ENCODE results near the gene TPST2. TPM values are rescaled to one million over a fixed set of nuclear protein-coding genes. Genes with fewer than 3 reads are reported as not detected.
A peak's percentile ranks its signal among the peaks of the same experiment; 100 is the strongest.

The TPST2 gene
- total and polyA plus RNA-seq, 10 of the 15 experiments (the other 5 are each of a cell fraction or from before 2014, with no cell fraction given): 6.3 to 33.7 (median 28.4) TPM

DNA sequence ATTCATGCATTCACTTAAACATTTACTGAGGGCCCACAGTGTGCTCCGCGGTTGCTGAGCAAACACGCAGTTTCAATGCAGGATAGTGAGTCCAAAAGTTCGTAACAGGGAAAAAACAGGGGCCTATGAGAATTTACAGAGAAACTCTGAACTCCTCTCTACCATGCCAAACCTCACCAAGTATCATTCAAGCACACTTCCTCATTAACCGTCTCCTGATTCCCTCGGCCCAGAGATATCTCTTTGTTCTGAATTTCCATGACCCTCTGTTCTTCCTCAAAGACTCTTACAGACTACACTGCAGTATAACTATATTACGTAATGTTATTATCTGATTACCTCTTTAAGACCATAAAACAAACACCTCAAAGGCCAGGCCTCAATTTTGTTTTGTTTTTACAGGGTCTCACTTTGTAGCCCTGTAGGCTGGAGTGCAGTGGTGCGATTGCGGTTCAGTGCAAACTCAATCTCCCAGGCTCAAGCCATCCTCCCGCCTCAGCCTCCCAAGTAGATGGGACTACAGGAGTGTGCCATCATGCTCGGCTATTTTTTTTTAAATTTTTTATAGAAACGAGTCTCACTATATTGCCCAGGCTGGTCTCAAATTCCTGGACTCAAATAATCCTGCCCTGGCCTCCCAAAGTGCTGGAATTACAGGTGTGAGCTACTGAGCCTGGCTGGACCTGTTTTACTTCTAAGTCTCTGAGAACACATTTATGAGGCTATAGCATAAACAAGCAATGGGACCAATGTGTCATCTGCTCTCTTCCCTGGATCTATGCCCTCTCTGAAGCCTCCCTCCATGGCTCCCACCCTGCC lies 109.9 kb downstream of the TPST2 start:
- Histone ChIP-seq H3K27ac (ENCODE audit: control insufficient read depth, insufficient read depth) (peak overlapping the region; percentile 88), H3K27me3 (replicated peaks in 1 of 2; ENCODE audit: control insufficient read depth in 2 of 2, insufficient read depth in 2 of 2, low read length in 1 of 2) (no peaks in the 10 kb centered on the region), H2AFZ (ENCODE audit: control insufficient read depth, low read depth, low read length) (peak overlapping the region; percentile 80), H3K4me2 (ENCODE audit: control insufficient read depth, insufficient read depth) (peak overlapping the region; percentile 97), H3K9ac (ENCODE audit: control insufficient read depth, insufficient read depth, low read length) (peak overlapping the region; percentile 84), H4K20me1 (ENCODE audit: control insufficient read depth, insufficient read depth) (no peaks in the 10 kb centered on the region), H3K36me3 (ENCODE audit: control insufficient read depth in 2 of 2, insufficient read depth in 2 of 2, low read length in 1 of 2) (peaks cover 0 to 3% of the 10 kb centered on the region in 2 experiments; a peak in 2 of 4 replicates), H3K4me1 (ENCODE audit: control insufficient read depth, insufficient read depth, low read length) (peaks cover 30% of the 10 kb centered on the region), H3K9me3 (replicated peaks; ENCODE audit: control insufficient read depth, insufficient read depth, low read length) (no peaks in the 10 kb centered on the region), H3K79me2 (ENCODE audit: control insufficient read depth, insufficient read depth, low read length) (peaks cover 59% of the 10 kb centered on the region), H3K4me3 (peak overlapping the region; percentile 97)
- 3% methylated on average over 12 of the region's 12 CpGs for WGBS (ENCODE audit: insufficient coverage, insufficient replicate concordance, low lambda C conversion rate, missing lambda C conversion rate)
- no peak for FAIRE-seq
- RAD21 ChIA-PET (ENCODE audit: unreplicated experiment): interaction anchor here (0.8 to 2.0 kb wide), 6 partner anchors 17 to 194 kb away, joined by 3 to 10 read pairs (median 4); no protein-coding TSS in a partner anchor
- BruUV-seq (replicated peaks): no TSS peak
- in situ Hi-C loops (cut with MboI): no loop called here
- intact Hi-C loops (cut with micrococcal nuclease; ENCODE audit: unreplicated experiment): loop anchor here (5.0 kb wide), 1 partner anchor 48 kb away; no protein-coding TSS in a partner anchor
- POLR2A ChIA-PET: interaction anchor here (0.5 to 1.1 kb wide), 5 partner anchors 24 to 186 kb away, joined by 3 to 8 read pairs (median 3); no protein-coding TSS in a partner anchor
- DNase-seq (ENCODE audit: low read depth, low spot score): no peak
- SMC1A ChIA-PET (ENCODE audit: uncharacterized antibody, unreplicated experiment): interaction anchor here (0.8 to 4.3 kb wide), 7 partner anchors 14 to 194 kb away, joined by 3 to 17 read pairs (median 6); no protein-coding TSS in a partner anchor
- CTCF ChIA-PET: interaction anchor here (1.0 to 7.1 kb wide), 18 partner anchors 9 to 194 kb away, joined by 3 to 47 read pairs (median 4); partner anchors contain the start of gene TFIP11
- ATAC-seq: peak; percentile 34
- TF ChIP-seq IKZF2 (IDR thresholded peaks at IDR 0.05) (peak; percentile 8 to 17; a peak in 1 of 4 replicates), ZBTB33 (IDR thresholded peaks at IDR 0.05) (no peak), ELK1 (IDR thresholded peaks at IDR 0.05; ENCODE audit: low read depth, low read length) (no peak), MXI1 (IDR thresholded peaks at IDR 0.05; ENCODE audit: low read depth, low read length) (peak; percentile 19; the same call in 1 of the 2 replicates), CREB1 (IDR thresholded peaks at IDR 0.05; ENCODE audit: low read depth) (no peak), NRF1 (conservative IDR thresholded peaks at IDR 0.05; ENCODE audit: low read depth, low read length) (no peak), BMI1 (IDR thresholded peaks at IDR 0.05; ENCODE audit: borderline replicate concordance) (no peak), SIN3A (IDR thresholded peaks at IDR 0.05; ENCODE audit: low read depth, low read length) (no peak), EED (IDR thresholded peaks at IDR 0.05; ENCODE audit: low read depth) (no peak), TARDBP (IDR thresholded peaks at IDR 0.05; ENCODE audit: borderline replicate concordance) (no peak), PRDM15 (CRISPR knock-in tag; IDR thresholded peaks at IDR 0.05) (no peak), SP1 (IDR thresholded peaks at IDR 0.05; ENCODE audit: low read depth, low read length) (no peak), SPI1 (IDR thresholded peaks at IDR 0.05; ENCODE audit: borderline replicate concordance, insufficient read depth, low read depth, low read length) (peak; percentile 80), EZH2 (IDR thresholded peaks at IDR 0.05; ENCODE audit: borderline replicate concordance, control insufficient read depth, low read depth, low read length) (no peak), NBN (IDR thresholded peaks at IDR 0.05) (peak; percentile 31; the same call in 1 of the 2 replicates), LARP7 (IDR thresholded peaks at IDR 0.05) (no peak), NFYB (IDR thresholded peaks at IDR 0.05; ENCODE audit: insufficient read depth, low read depth, low read length) (no peak)
